ENCODE measurements around the gene CSTF1.

- TF ChIP-seq EZH2 (IDR thresholded peaks at IDR 0.05) = no peak
- TF ChIP-seq FOSL1 (IDR thresholded peaks at IDR 0.05; ENCODE audit: low read depth) = no peak
- TF ChIP-seq SP1 (IDR thresholded peaks at IDR 0.05; ENCODE audit: low read depth) = no peak
- TF ChIP-seq POLR2A (IDR thresholded peaks at IDR 0.05; ENCODE audit: borderline replicate concordance, extremely low read depth, insufficient read depth, insufficient read length) = no peak
- TF ChIP-seq CTCF (IDR thresholded peaks at IDR 0.05 in 2 of 3, conservative IDR thresholded peaks at IDR 0.05 in 1 of 3; ENCODE audit: borderline replicate concordance in 1 of 3, insufficient read depth in 1 of 3, low read depth in 2 of 3, low read length in 2 of 3) = no peak
- no peak for TF ChIP-seq JUND (IDR thresholded peaks at IDR 0.05)
- no peak for TF ChIP-seq YY1 (IDR thresholded peaks at IDR 0.05; ENCODE audit: extremely low read depth, insufficient replicate concordance, low read depth, low read length)
- TF ChIP-seq POLR2AphosphoS5 (IDR thresholded peaks at IDR 0.05; ENCODE audit: low read depth, low read length) = no peak
- no peak for TF ChIP-seq ZNF274 (IDR thresholded peaks at IDR 0.05; ENCODE audit: low read depth, low read length)
- TF ChIP-seq, protein P1, sequence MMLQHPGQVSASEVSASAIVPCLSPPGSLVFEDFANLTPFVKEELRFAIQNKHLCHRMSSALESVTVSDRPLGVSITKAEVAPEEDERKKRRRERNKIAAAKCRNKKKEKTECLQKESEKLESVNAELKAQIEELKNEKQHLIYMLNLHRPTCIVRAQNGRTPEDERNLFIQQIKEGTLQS (IDR thresholded peaks at IDR 0.05) = no peak
Measured at GRCh38 chr20:56454754-56455153, 62.3 kb downstream of the CSTF1 start.
